Measurements from ENCODE around the gene ESRRA.

DNA sequence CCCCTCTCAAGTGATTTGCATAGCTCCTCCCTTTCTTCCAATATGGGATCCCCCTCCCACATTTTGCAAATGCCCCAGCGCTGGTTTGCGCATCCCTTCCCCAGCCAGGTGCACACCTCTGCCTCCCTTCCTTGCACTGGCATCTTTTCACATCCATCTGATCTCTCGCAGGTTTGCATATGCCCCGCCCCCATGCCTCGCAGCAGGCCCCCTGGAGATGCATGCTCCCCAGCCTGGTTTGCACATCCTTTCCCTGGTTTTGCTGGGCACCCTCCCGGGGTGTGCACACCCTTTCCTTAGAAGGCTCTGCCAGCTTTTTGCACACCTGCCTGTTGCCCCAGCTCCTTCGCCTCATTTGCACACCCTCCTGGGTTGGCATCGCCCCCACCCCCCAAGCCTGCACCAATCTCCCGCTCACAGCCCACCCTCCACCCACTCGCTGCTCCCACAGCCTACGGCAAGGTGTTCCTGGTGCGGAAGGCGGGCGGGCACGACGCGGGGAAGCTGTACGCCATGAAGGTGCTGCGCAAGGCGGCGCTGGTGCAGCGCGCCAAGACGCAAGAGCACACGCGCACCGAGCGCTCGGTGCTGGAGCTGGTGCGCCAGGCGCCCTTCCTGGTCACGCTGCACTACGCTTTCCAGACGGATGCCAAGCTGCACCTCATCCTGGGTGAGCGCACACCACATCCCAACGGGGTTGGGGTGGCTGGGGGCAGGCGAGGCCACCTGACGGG lies 54.6 kb downstream of the ESRRA start:
- TF ChIP-seq, protein P1, sequence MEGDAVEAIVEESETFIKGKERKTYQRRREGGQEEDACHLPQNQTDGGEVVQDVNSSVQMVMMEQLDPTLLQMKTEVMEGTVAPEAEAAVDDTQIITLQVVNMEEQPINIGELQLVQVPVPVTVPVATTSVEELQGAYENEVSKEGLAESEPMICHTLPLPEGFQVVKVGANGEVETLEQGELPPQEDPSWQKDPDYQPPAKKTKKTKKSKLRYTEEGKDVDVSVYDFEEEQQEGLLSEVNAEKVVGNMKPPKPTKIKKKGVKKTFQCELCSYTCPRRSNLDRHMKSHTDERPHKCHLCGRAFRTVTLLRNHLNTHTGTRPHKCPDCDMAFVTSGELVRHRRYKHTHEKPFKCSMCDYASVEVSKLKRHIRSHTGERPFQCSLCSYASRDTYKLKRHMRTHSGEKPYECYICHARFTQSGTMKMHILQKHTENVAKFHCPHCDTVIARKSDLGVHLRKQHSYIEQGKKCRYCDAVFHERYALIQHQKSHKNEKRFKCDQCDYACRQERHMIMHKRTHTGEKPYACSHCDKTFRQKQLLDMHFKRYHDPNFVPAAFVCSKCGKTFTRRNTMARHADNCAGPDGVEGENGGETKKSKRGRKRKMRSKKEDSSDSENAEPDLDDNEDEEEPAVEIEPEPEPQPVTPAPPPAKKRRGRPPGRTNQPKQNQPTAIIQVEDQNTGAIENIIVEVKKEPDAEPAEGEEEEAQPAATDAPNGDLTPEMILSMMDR (IDR thresholded peaks at IDR 0.05), result no peak
- TF ChIP-seq POLR2A (IDR thresholded peaks at IDR 0.05), result no peak
- no peak for TF ChIP-seq EP300 (IDR thresholded peaks at IDR 0.05)
